ENCODE measurements around the gene GPR137B.

GPR137B gene

DNA sequence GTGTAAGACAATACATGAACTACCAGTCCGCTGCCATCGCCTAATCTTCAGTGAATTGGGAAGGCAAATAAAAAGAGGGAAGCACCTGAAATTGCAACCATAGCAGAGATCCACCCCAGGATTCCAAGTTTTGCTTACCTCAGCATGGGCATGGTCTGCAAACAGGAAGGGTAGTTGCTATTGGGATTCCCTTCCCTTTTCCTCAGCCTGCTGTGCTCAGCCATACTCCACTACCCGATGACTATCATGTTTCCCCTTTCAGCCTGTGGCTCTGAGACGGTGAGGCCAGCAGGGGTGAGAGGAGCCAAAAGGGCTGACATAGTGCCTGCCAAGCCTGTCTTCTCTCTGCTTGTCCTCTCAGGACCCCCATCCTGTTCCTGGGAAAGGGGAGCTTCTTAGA is 64.2 kb downstream of the GPR137B start:
- no peak for DNase-seq

DNA sequence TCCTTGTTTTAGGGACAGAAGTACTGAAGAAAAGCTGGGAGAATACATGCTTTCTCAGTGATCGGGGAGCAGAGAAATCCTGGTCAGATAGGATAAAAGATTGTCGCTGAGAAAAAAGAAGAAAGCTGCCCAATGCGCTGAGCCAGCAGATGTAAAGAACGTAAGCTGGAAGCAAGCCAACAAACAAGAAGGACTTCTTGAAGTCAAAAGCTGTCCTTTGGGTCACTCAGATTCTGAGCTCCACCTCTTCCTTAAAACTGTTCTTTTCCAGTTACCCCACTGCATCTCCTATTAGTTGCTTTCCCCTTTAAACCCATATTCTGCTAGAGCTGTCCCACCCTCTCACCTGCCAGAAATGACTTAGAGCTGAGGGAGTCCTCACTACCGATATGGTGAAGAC is 64.8 kb downstream of the GPR137B start:
- DNase-seq, result no peak

DNA sequence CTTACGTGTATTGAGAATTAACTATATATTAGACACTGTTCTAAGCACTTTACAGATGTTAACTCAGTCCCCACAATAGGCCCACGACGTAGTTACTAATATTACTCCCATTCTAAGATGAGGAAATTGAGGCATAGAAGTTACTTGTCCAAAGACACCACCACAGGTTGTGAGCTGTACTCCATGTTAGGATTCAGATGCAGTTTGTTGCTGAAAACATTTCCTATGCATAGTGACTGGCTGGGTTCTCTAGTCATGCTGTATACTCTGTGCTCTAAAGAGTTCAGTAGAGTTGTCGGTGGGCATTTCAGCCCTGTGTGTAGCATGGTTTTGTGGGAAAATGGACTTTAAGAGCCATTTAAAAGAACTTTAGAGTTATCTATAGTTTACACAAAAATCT is 65.2 kb downstream of the GPR137B start:
- no peak for DNase-seq

DNA sequence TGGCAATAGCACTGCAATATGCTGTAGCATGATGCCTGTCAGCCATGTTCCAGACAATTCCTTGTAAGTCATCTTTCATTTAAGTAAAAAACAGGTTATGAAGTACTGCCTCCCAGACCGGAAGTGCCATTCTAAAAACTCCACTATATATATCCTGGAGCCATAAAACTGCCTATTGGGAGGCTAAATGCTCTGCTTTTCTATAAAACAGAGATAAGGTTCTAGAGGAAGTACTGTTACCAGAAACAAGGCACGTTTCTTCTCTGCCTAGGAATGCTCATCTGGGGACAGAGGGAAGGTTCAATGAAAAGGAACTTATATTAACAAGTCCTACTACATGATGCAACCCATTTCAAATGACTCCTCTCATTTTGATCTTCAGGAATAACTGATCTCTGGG is 66.8 kb downstream of the GPR137B start:
- no peak for DNase-seq

DNA sequence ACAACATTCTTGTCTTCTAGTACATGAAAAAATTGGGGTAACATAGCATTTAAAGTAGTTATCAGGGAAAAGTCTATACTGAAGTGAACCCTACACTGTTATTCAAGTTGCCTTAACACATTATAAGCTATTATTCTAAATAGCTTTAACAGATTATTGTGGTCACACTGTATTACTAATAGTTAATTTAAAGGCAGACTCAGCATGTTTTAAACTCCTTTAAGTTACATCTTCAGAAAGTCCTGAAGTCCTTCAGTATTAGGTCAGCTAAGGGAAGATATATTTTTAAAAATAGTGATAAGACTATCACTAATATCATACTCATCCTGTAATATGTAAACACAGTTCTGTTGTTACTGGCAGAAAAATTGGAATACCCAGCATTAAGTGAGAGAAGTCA is 67.4 kb downstream of the GPR137B start:
- no peak for DNase-seq

DNA sequence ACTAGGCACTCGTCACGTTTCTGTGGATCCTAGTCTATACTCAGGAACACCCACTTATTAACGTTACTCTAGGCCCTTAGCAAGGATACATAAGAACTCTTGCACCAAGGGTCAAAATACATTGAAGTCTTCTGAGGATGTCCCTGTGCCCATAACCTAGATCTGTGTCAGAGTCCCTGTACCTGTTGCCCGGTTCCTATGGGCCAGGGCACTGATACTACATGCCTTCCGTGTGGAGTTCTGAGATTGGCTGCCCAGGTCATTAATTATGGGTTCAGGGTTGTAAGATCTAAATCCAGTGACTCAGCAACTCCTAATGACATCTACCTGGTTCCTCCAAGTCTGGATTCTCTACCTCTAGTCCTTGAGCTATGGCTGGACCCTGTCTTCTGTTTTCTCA is 69.5 kb downstream of the GPR137B start:
- DNase-seq, result no peak

DNA sequence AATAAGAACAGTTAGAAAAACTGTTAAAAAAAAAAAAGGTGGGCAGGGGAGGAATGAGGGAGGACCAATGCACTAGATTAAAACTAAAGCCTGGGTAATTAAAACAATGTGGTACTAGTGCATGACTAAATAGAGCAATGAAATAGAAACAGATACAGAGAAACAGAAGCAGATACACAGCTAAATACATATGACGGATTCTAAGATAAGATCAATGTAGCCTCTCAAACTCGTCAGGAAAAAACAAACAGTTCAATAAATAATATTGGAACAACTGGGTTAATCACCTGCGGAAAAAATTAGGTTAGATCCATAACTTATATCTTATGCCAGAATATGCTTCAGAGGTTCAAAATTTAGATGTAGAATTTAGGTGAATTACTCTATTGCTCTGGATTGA is 71.2 kb downstream of the GPR137B start:
- DNase-seq, result no peak

DNA sequence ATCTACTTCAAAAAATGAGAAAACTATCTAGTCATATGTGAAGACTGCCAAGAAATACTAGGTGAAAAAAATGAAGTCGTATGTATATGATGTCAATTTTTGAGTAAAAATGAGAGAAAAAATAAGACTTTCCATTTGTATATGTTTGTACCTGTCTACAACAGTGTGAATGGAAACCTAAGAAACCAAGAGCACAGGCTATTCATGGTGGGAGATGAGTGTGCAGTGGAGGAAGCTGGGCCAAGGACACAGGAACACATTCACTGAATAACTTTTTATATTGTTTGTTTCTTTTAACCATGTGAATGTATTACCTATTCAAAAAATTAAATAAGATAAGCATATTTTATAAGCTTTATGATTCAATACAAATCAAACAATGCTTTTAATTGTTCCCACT is 72.4 kb downstream of the GPR137B start:
- no peak for DNase-seq

DNA sequence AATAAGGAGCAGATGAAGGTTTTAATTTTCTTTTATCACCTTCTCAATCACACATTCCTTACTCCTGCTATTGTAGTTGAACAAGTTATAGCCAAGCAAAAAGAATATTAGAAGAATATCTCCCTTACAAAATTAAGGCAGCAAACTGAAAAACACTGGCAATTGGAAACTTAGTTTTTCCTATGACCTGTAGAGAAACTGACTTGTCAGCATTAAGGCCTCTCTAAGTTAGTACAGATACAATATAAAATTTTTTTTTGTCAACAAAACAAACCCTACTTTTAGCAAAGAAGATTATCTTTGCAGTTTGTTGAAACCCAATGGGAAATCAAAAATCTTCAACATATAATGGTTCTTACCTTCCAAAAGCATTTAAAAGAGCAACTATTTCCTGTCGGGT is 78.1 kb downstream of the GPR137B start:
- no peak for DNase-seq

DNA sequence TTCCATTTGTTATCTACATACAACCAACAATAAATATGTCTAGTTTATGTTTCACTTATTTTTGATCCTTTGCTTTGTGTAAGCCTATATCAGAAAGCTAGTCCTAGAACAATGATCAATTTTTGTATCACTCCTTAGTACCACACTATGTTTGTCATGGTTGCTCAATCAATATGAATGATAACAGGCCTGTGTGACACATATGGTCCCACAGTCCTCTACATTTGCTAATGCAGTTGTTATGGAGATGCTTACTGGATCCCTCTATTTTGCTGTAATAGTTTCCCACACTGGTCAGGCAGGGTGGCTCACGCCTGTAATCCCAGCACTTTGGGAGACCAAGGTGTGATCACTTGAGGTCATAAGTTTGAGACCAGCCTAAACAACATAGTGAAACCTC is 80.3 kb downstream of the GPR137B start:
- DNase-seq, result no peak

DNA sequence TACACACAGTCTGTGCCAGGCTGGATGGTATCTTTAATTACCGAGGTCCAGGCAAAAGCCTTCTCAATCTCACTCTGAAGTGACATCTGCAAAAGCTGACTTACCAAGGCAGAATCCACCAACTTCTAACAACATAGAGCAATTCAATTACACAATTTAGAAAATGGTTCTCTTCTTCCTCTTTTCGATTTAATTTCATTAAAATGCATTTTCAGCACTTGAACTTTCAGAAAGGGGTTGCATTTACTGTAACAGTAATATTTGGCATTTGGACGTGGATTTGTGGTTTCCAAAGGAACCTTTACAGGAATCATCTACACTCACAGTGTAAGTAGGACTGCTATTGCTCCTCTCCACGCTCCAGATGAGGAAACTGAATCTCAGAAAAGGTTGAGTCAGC is 86.1 kb downstream of the GPR137B start:
- DNase-seq, result no peak

DNA sequence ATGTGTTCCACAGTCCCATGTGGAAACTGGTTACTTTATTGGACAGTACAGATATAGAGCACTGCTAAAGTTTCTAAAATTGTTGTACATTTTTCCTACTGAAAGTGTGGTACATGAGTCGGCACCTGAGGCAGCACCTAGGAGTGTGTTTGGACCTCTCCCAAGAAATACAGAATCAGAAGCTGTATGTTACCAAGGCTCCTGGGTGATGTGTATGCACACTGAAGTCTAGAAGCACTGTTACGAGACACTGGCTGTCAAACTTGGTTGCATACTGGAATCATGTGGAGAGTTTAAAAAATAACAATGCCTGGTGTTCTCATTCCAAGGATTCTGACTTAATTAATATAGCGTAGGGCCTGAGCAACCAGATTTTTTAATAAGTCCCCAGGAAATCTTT is 92.8 kb downstream of the GPR137B start:
- no peak for DNase-seq

DNA sequence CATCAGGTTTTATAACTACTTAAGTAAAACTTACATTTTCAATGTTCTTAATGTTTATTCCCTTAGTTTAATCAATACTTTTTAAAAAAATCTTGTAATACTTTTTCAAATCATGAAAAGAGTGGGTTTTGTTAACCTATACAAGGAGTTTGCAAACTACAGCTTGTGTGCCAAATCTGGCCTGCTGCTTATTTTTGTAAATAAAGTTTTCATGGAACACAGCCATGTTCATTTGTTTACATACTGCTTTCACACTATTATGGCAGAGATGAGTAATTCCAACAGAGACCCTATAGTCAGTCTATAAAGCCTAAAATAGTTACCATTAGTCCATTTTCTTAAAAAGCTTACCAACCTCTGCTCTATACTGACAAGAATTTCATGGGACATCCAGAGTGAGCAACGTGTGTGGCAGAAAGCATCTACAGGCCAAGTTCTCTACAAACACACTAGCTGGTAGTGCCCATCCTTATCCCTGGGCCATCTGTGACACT is 96.8 kb downstream of the GPR137B start:
- DNase-seq, result no peak

DNA sequence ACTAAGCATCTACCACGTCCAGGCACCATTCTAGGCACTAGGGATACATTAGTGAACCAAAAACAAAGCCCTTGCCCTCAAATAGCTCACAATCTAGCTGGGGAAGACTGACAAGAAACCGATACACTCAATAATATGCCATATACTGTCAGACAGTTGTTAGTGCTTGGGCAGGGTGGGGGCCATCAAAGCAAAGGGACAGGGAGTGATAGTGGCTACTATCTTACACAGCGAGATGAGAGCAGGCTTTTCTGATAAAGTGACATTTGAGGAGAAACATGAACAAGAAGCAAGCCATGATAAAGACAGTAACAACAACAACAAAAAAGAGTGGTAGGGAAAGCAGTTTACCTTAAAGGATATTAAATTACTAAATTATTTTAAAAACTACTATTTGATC is 98.3 kb downstream of the GPR137B start:
- DNase-seq, result no peak

DNA sequence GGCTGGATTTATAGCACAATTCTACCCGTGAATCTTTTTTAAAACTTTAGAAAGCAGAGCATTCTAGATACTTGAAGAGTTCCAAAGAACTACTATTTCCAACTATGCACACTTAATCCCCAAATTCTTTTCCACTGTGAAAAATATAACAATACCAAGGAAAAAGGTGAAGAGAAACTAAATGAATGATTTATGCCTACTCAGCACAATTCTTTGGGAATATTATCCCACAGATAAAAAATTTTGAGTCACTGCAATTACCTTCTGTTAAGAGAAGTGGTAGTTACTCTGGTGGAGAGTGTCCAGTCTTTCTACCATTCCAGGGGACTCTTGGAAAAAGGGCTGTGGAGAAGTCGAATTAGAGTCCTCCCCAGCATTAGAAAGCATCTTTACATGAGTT is 100.2 kb downstream of the GPR137B start:
- no peak for DNase-seq

DNA sequence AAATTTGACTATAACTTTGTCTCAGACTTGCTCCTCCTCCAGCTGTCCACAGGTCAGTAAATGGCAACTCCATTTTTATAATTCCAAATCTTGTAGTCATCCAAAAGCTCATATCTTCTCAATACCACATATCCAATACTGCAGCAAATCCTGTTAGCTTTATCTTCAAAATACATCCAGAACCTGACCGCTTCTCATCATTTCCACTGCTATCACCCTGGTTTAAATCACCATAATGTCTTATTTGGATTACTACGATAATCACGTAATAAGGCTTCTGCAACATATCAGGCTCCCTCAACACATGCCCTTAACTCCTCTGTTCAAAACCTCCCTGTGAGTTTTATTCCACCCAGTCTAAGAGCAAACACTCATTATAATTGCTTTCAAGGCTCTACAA is 104.9 kb downstream of the GPR137B start:
- no peak for DNase-seq

DNA sequence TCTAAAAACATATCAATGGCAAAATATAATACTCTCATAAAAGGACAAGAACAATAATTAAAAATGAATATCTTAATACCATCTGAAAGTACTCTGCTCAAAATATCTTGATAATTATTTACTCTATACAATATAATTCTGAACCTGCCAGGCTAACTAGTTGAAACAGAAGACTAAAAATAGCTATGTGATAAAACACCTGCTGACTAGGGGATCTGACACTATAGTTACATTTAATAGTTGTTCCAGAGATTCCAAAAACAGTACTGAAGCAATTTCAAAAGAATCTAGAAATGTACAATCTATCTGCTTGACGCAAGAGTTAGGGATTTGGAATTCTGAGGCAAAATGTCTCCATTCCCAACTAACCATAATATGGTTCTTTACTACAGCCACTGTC is 109.2 kb downstream of the GPR137B start:
- DNase-seq, result no peak

DNA sequence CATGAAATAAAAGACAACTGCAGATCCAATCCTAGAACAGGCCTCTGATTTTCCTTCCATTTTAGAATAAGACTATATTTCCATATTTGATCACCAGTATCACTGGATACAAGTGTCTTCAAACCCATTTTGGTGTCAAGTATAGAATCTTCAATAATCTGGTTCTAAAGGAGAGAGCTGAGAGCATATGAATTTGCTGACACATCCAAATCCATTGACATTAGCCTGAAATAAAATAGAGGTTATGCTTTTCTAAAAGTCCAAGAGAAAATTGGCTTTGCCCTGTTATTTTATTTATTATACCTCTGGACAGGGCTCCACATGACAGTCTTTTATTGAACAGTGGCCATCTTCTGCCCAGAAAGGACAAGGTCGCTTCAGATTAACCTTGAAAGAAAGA is 110.8 kb downstream of the GPR137B start:
- no peak for DNase-seq

DNA sequence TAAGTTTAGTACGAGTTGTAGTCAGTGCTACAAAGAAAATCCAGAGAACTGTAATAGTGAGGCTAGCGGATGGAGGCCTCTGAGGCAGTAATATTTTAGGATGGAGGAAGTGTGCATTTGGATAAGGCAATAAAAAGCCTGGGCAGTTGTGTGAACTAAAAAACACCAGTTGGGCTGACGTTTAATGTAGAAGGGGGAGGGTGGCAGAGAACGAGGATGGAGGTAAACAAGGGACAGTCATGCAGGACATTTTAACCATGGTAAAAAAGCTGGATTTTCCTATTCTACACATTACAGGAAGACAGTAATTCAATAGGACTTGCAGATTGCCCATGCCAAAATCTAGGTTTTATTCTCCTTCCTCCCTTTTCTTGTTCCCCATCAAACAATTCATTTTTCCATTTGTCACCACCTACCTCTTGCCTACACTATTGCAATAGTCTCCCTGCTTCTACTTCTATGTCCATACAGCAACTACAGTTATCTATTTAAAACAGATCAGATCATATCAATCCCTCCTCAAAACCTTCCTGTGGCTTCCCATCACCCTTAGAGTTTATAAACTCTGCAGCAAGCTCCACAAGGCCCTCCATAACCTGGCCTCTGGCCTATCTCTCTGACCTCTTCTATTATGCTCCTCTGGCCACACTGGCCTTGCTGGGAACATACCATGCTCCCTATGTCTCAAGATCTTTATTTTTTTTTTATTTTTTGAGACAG is 111.7 kb downstream of the GPR137B start:
- DNase-seq, result no peak

DNA sequence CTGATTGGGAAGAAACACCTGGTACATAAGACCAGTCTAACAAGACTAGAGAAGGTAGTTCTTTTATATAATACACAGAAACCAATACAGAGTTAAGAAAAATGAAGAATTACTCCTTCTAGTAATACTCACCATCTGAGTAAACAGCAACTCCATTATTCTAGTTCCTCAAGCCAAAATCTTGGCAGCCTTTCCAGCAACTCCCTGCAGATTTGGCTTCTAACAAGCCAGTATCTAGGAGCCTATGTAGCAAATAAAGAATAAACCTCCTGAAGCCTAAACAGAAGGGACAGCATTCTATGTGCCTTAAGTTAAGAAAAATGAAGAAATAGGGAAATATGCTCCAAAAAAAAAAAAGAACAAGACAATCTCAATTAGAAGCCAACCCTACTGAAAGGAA is 114.9 kb downstream of the GPR137B start:
- no peak for DNase-seq

DNA sequence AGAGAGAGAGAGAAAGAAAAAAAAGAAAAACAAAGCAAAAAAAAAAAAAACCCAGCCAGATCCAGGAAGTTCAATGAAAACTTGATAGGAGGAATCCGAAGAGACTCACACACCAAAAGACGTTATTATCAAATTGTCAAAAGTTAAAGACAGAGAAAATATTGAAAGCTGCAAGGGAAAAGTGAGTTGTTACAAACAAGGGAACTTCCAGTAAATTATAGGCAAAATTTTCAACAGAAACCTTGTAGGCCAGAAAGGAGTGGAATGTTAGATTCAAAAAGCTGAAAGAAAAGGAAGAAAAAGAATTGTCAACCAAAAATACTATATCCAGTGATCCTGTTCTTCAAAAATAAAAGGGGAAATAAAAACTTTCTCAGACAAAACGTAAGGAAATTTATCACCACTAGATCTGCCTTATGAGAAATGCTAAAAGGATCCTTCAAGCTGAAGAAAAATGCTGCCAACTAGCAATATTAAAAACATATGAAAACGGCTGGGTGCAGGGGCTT is 115.8 kb downstream of the GPR137B start:
- DNase-seq, result no peak
